NT2/D1 (cell line): ENCODE results near the gene AEBP1.

Experiments
- SUZ12 ChIP-seq: IDR thresholded peaks from 2 replicates; pipeline ENCODE4 v1.6.1; 2011; ENCODE audit not compliant: insufficient read length, insufficient read depth; ENCODE audit errors: extremely low read depth
- YY1 ChIP-seq: IDR thresholded peaks from 2 replicates; pipeline ENCODE4 v1.6.1; 2011; ENCODE audit not compliant: insufficient read length, insufficient read depth
- ZNF274 ChIP-seq: IDR thresholded peaks from 2 replicates; pipeline ENCODE4 v1.6.1; 2011; ENCODE audit warnings: mild to moderate bottlenecking, low read depth, low read length

DNA sequence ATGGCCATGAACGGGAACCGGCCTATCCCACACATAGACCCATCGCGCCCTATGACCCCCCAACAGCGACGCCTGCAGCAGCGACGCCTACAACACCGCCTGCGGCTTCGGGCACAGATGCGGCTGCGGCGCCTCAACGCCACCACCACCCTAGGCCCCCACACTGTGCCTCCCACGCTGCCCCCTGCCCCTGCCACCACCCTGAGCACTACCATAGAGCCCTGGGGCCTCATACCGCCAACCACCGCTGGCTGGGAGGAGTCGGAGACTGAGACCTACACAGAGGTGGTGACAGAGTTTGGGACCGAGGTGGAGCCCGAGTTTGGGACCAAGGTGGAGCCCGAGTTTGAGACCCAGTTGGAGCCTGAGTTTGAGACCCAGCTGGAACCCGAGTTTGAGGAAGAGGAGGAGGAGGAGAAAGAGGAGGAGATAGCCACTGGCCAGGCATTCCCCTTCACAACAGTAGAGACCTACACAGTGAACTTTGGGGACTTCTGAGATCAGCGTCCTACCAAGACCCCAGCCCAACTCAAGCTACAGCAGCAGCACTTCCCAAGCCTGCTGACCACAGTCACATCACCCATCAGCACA, 9.7 kb downstream of the AEBP1 start:
- TF ChIP-seq SUZ12 (no peak), YY1 (no peak), ZNF274 (no peak)
